Ascending aorta (tissue), 2 donors: ENCODE measurements around the gene CASD1. TPM values are rescaled to one million over a fixed set of nuclear protein-coding genes. Genes with fewer than 3 reads are reported as not detected.

Source experiments
- DNase-seq, 2 donors: peaks; one replicate each; pipeline ENCODE4 v3.0.0-alpha.2; 2019; ENCODE audit warnings: low spot score in 2 of 2
- H3K27ac ChIP-seq, 2 donors: fragments of 200-600 bp; sonication (generic); one replicate each; pipeline ENCODE4 v1.5.1; 2016 to 2017; ENCODE audit warnings: mild to moderate bottlenecking in 1 of 2
- H3K27me3 ChIP-seq: fragments of 200-600 bp; sonication (generic); one replicate; pipeline ENCODE4 v1.5.1; 2017
- H3K36me3 ChIP-seq, 2 donors: fragments of 200-600 bp; sonication (generic); one replicate each; pipeline ENCODE4 v1.5.1; 2016
- H3K4me1 ChIP-seq, 2 donors: fragments of 200-600 bp; sonication (generic); one replicate each; pipeline ENCODE4 v1.5.1; 2016 to 2017; ENCODE audit warnings: mild to moderate bottlenecking in 1 of 2
- H3K4me3 ChIP-seq, 2 donors: fragments of 200-600 bp; sonication (generic); one replicate each; pipeline ENCODE4 v1.5.1; 2016 to 2017; ENCODE audit warnings: mild to moderate bottlenecking in 1 of 2
- H3K9me3 ChIP-seq, 2 donors: fragments of 200-600 bp; sonication (generic); one replicate each; pipeline ENCODE4 v1.5.1; 2016
- intact Hi-C: fragments of 100-400 bp; cut with DNase I; formaldehyde crosslinking; loops from one replicate; pipeline ENCODE4 v1.15.1; 2023
- total RNA-seq: library from RNA; depleted of rRNA; stranded (reverse); fragments of >200 nt; gene quantifications from one replicate; pipeline ENCODE4 v1.1.0, GENCODE V29; 2016
- TF ChIP-seq, protein P1 (sequence below), 3 experiments: fragments of 200-600 bp in 2 of 3; fragments of 450-650 bp in 1 of 3; sonication (generic) in 2 of 3; IDR thresholded peaks; one replicate each; pipeline ENCODE4 v1.5.1; 2016 to 2019; ENCODE audit warnings: antibody characterized with exemption in 3 of 3, mild to moderate bottlenecking in 1 of 3, moderate library complexity in 1 of 3

The CASD1 gene
- total RNA-seq, 1 donor from 2014 or later = 3.1 TPM

DNA sequence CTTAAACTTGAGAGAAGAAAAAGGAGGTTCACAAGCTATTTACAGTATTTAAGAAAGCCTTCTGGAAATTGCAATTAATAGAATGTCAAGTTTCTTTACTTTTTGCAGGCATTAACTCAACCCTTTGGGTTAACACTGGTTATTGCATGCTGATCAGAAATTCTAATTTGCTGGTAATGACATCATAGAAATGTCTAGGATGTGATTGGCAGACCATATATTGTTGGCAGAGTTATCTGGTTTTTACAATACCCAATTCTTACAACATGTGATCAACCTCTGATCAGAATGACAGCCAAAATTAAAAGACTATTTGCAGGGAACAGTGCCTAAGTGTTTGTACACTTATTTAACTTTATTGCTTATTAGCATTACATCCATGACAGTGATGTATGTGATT lies 1.6 kb upstream of the CASD1 start:
- intact Hi-C loops = no loop called here

GRCh38 chr7:94509887-94510581 lies 425 bp downstream of the CASD1 start:
- H3K27me3 ChIP-seq = no peaks in the 10 kb centered on the region
- peak overlapping the region; percentile 87 to 98 for H3K4me3 ChIP-seq
- H3K36me3 ChIP-seq = no peaks in the 10 kb centered on the region
- DNase-seq = peak in 1 of 2 donors; percentile 74
- no peaks in the 10 kb centered on the region for H3K9me3 ChIP-seq
- H3K4me1 ChIP-seq = peaks cover 0 to 3% of the 10 kb centered on the region in 2 donors
- peak overlapping the region; percentile 87 to 96 for H3K27ac ChIP-seq
- TF ChIP-seq, protein P1, sequence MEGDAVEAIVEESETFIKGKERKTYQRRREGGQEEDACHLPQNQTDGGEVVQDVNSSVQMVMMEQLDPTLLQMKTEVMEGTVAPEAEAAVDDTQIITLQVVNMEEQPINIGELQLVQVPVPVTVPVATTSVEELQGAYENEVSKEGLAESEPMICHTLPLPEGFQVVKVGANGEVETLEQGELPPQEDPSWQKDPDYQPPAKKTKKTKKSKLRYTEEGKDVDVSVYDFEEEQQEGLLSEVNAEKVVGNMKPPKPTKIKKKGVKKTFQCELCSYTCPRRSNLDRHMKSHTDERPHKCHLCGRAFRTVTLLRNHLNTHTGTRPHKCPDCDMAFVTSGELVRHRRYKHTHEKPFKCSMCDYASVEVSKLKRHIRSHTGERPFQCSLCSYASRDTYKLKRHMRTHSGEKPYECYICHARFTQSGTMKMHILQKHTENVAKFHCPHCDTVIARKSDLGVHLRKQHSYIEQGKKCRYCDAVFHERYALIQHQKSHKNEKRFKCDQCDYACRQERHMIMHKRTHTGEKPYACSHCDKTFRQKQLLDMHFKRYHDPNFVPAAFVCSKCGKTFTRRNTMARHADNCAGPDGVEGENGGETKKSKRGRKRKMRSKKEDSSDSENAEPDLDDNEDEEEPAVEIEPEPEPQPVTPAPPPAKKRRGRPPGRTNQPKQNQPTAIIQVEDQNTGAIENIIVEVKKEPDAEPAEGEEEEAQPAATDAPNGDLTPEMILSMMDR (IDR thresholded peaks at IDR 0.05) = peak in 2 of 3 experiments; percentile 8 to 22
- intact Hi-C loops = loop anchor here (5.0 kb wide), 2 partner anchors 147 to 223 kb away; partner anchors contain the start of gene SGCE

More for the DNA sequence above, 1.6 kb upstream of the CASD1 start:
- Histone ChIP-seq H3K27ac (no peak overlapping the region), H3K4me3 (no peak overlapping the region), H3K4me1 (peaks cover 0 to 3% of the 10 kb centered on the region in 2 donors), H3K9me3 (no peaks in the 10 kb centered on the region), H3K27me3 (no peaks in the 10 kb centered on the region), H3K36me3 (no peaks in the 10 kb centered on the region)
- TF ChIP-seq, protein P1 (IDR thresholded peaks at IDR 0.05) = no peak
- DNase-seq = no peak

GRCh38 chr7:94510582-94511496 lies 1.2 kb downstream of the CASD1 start:
- Histone ChIP-seq H3K36me3 (no peaks in the 10 kb centered on the region), H3K4me3 (peak overlapping the region; percentile 87 to 98), H3K27ac (peak overlapping the region; percentile 87 to 96), H3K9me3 (no peaks in the 10 kb centered on the region), H3K4me1 (peaks cover 0 to 3% of the 10 kb centered on the region in 2 donors), H3K27me3 (no peaks in the 10 kb centered on the region)
- DNase-seq = peak in 1 of 2 donors; percentile 69
- TF ChIP-seq, protein P1 (IDR thresholded peaks at IDR 0.05) = no peak
- intact Hi-C loops = loop anchor here (5.0 kb wide), 2 partner anchors 146 to 224 kb away; partner anchors contain the start of gene SGCE

DNA sequence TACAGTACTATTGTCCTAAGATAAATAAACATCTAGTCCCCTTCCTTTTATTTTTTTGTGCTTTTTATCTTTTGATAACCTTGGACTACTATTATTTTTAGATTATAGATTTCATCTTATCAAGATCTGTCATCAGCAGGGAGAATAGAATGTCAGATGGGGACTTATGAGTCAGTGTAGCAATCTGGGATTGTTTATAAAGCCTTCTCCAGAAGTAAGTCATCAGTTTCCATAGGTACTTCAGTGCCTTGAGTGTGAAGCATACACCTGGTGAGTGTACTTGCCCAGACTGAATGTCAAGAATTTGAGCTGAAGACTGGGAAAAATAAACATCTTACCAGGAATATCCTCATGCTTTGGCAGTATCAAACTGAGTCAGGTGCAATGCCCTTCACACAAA lies 2.1 kb downstream of the CASD1 start:
- H3K36me3 ChIP-seq = no peaks in the 10 kb centered on the region
- no peaks in the 10 kb centered on the region for H3K27me3 ChIP-seq
- no peaks in the 10 kb centered on the region for H3K9me3 ChIP-seq
- TF ChIP-seq, protein P1 (IDR thresholded peaks at IDR 0.05) = no peak
- H3K4me3 ChIP-seq = no peak overlapping the region
- no peak for DNase-seq
- H3K4me1 ChIP-seq = peaks cover 0 to 3% of the 10 kb centered on the region in 2 donors
- H3K27ac ChIP-seq = no peak overlapping the region
- intact Hi-C loops = loop anchor here (5.0 kb wide), 2 partner anchors 146 to 224 kb away; partner anchors contain the start of gene SGCE

DNA sequence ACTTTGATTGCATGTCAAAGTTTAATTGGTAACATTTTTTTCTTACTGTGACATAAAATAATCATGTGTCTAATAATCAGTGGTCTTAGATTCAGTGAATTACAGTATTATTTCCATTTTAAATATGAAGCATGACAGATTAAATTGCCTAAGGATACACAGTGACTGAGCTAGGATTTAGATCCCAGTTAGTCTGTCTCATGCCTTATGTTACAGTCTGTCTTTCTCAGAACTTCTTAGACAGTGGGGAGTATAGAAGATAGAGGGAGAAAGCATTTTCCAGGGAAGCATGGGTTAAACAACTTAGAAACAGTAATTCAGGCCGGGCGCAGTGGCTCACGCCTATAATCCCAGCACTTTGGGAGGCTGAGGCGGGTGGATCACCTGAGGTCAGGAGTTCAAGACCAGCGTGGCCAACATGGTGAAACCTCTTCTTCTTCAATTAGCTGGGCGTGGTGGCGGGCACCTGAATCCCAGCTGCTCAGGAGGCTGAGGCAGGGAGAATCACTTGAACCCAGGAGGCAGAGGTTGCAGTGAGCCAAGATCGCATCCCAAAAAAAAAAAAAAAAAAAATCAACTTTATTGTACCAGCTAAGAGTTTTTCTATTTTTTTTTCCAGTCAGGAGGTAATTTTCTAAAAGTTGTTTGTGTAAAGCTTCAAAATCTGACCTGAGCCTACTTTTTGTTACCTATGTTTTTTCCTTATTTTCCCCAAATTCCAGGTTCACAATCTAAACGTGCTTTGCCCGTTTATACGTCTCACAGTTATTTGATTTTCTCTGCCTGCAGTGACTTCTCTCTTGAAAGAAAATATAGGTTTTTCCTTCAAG lies 3.3 kb downstream of the CASD1 start:
- intact Hi-C loops = loop anchor here (5.0 kb wide), 2 partner anchors 144 to 226 kb away; partner anchors contain the start of gene SGCE
- peaks cover 0 to 3% of the 10 kb centered on the region in 2 donors for H3K4me1 ChIP-seq
- H3K27ac ChIP-seq = no peak overlapping the region
- no peaks in the 10 kb centered on the region for H3K27me3 ChIP-seq
- DNase-seq = no peak
- peaks cover 0 to 4% of the 10 kb centered on the region in 2 donors for H3K36me3 ChIP-seq
- TF ChIP-seq, protein P1 (IDR thresholded peaks at IDR 0.05) = no peak
- H3K9me3 ChIP-seq = no peaks in the 10 kb centered on the region
- no peak overlapping the region for H3K4me3 ChIP-seq
